HG03469 (cell line): ENCODE results near the gene EPC1.
"Not testable (repeated sequence)": the region's sequence is repeated elsewhere in the genome, so short reads cannot be mapped to it uniquely, and the experiment has no call there.

Experiments
- ATAC-seq: cut with Tn5 transposase; IDR thresholded peaks from one replicate; pipeline ENCODE4 v1.9.1; 2021; ENCODE audit warnings: mild to moderate bottlenecking, moderate library complexity, moderate number of reproducible peaks; ENCODE audit not compliant: unreplicated experiment

EPC1 gene

DNA sequence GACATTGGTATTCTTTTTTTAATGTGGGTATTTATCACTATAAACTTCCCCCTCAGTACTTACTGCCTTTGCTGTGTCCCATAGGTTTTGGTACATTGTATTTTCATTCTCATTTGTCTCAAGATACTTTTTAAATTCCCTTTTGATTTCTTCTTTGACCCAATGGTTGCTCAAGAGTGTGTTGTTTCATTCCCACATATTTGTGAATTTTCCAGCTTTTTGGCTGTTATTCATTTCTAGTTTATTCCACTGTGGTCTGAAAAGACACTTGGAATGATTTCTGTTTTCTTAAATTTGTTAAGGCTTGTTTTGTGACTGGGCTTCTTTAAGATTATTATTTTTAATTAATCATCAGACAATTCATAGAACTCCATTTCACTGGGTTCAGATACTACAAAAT, 105.0 kb downstream of the EPC1 start:
- no peak for ATAC-seq

- no peak for ATAC-seq
Measured at GRCh38 chr10:32240471-32240870, 106.5 kb downstream of the EPC1 start.

- ATAC-seq = no peak
Measured at GRCh38 chr10:32239769-32240168, 107.2 kb downstream of the EPC1 start.

DNA sequence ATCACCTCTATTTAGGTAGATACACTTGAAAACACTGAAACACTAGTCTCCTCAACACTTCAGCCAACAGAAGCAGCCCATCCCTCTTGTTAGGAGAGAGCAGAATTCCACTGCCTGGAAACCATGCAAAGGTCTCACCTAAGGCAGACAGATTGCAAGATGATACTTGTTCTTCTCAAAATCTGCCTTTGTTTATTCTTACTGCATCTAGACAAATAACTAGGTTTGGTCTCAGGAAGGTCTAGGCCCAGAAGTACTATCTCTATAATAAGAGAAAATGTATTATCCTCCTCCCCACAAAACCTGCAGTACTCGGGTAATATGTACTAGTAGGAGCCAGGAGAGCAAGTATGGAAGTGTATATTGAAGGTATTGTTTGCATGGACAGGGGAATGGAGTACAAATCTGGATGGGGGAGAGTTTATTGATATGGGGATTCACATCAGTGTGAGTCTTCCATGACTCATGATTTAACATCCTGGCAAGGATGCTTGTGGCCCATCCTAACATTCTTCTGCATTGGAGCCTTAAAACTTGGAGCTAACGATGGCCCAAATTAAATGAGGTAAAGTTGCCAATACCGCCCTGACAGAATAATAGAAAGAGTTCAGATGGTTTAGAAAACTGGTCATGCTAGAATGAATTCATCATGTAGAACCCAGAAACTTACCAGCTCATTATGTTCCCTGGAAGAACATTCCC, 109.2 kb downstream of the EPC1 start:
- ATAC-seq = no peak

DNA sequence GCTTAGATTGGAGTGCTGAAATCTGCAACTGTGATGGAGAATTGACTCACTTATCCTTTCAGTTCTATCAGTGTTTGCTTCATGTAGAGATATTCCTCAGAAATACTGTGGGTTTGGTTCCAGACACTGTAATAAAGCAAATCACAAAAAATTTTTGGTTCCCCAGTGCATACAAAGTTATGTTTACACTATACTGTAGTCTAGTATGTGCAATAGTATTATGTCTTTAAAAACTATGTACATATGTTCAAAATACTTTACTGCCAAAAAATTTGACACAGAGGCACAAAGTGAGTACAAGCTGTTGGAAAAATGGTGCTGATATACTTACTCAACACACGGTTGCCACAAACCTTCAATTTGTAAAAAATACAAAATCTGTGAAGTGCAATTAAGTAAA, 112.5 kb downstream of the EPC1 start:
- ATAC-seq = no peak

GRCh38 chr10:32233375-32233774, 113.6 kb downstream of the EPC1 start:
- ATAC-seq = not testable (repeated sequence)

DNA sequence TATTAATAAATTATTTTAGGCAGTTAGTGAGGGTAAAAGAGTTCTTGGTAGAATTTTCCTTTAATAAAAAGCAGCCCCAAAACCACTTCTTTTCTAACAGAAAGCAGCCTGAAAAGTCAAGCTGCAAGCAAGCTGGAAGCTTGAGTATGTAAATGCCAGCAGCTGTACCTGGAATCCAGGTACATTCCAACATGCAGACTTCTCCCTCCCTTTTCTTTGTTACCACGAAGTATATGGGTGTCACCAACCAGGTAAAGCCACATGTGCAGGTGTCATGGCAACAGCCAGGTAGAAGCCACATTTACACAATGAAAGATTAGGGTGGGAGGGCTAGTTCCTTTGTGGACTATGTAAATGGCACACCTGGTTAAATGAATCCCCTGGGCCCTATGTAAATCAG, 114.6 kb downstream of the EPC1 start:
- ATAC-seq = no peak

DNA sequence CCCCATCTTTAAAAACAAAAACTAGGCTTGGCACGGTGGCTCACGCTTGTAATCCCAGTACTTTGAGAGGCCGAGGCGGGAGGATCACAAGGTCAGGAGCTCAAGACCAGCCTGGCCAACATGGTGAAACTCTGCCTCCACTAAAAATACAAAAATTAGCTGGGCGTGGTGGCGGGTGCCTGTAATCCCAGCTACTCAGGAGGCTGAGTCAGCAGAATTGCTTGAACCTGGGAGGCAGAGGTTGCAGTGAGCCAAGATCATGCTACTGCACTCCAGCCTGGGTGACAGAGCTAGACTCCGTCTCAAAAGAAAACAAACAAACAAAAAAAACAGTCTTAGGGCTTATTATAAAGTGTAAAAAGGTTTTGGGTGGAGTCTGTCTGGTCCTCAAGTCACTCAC, 117.2 kb downstream of the EPC1 start:
- not testable (repeated sequence) for ATAC-seq

DNA sequence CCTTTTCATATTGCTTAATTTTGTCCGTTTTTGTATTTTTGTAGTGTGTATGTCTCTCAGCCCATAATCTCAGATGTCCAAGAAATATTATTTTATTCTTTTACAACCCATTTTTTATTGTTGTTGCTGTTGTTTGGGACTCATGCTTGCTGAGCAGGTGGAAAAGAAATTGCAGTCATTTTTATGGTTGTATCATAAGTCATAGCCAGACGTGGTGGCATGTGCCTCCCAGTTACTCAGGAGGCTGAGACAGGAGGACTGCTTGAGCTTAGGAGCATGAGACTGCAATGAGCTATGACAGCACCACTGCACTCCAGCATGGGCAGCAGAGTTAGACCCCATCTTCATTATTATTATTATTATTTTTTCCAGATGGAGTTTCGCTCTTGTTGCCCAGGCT, 117.8 kb downstream of the EPC1 start:
- ATAC-seq = no peak

GRCh38 chr10:32227802-32228201, 119.2 kb downstream of the EPC1 start:
- ATAC-seq = no peak

- no peak for ATAC-seq
Measured at GRCh38 chr10:32226624-32227023, 120.3 kb downstream of the EPC1 start.

- ATAC-seq = no peak
Measured at GRCh38 chr10:32225976-32226375, 121.0 kb downstream of the EPC1 start.

DNA sequence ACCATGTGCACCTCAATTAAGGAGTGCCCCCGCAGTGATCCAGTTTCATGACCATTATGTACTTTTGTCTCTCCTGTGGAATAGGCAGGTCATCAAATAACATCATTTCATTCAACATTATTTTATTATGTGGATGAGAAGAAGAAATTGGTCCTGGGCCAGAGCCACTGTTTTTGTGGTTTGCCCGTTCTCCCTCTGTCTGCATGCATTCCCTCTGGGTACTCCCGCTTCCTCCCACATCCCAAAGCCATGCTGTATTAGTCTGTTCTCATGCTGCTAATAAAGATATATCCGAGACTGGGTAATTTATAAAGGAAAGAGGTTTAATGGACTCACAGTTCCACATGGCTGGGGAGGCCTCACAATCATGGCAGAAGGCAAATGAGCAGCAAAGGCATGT, 124.6 kb downstream of the EPC1 start:
- ATAC-seq = not testable (repeated sequence)

DNA sequence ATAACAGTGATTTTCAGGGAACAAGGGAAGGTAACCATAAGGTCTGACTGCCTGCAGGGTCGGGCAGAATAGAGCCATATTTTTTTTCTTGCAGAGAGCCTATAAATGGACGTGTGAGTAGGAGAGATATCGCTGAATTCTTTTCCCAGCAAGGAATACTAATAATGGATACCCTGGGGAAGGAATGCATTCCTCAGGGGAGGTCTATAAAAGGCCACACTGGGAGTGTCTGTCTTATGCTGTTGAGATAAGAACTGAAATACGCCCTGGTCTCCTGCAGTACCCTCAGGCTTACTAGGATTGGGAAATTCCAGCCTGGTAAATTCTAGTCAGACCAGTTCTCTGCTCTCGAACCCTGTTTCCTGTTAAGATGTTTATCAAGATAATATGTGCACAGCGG, 127.8 kb downstream of the EPC1 start:
- ATAC-seq = not testable (repeated sequence)

GRCh38 chr10:32218206-32219044, 128.5 kb downstream of the EPC1 start:
- not testable (repeated sequence) for ATAC-seq
